SH-SY5Y (cell line): ENCODE data around the gene ZBED6.

Experiments
- GATA2 ChIP-seq: IDR thresholded peaks from 2 replicates; pipeline ENCODE4 v1.6.1; 2011; ENCODE audit warnings: mild to moderate bottlenecking, low read depth, low read length
- GATA3 ChIP-seq: IDR thresholded peaks from 2 replicates; pipeline ENCODE4 v1.6.1; 2011; ENCODE audit warnings: low read depth, mild to moderate bottlenecking, low read length, moderate library complexity

DNA sequence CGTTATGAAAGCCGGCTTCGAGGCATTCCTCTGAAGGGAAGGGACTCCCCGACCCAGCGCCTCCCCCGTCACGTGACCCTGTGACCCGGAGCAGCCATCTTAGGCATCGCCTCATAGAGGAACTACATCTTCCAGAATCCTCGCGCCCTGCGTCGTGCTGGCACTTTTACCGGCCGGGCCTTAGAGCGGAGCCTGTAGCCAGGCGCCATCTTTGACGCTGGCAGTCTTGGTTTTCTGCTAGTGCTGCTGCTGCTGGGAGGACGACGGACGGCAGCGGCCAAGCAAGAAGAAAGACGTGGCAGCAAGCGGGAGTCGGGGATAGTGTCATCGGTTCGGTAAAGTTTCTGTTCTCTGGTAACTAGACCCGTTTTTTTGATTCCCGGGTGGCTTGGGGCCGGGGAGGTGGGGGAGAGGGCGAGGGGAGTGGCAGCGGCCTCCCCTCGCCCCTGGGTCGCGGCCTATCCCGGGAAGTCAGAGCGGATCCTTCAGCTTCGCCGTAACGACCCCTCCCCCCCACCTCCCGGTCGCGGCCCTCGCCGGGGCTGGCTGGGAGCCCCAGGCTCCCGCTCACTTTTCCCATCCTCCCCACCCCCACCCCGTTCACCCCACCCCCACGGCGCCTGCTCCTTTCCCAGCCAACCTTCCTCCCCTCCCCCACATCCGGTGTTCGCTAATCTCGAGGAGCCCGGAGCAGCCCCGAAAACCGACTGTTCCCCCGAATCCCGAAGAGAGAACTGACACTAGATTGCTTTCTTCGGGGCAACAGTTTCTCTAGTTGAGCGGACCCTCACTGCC lies at the start of gene ZBED6, which contains the start of gene ZC3H11A:
- TF ChIP-seq GATA2 (no peak), GATA3 (no peak)
